Measurements from ENCODE around the gene CLMP. TPM values are rescaled to one million over a fixed set of nuclear protein-coding genes. Genes with fewer than 3 reads are reported as not detected.
"Not testable (repeated sequence)": the region's sequence is repeated elsewhere in the genome, so short reads cannot be mapped to it uniquely, and the experiment has no call there.

Gene CLMP
- polyA plus RNA-seq, 3 donors: 0.33 TPM; not detected in 2

DNA sequence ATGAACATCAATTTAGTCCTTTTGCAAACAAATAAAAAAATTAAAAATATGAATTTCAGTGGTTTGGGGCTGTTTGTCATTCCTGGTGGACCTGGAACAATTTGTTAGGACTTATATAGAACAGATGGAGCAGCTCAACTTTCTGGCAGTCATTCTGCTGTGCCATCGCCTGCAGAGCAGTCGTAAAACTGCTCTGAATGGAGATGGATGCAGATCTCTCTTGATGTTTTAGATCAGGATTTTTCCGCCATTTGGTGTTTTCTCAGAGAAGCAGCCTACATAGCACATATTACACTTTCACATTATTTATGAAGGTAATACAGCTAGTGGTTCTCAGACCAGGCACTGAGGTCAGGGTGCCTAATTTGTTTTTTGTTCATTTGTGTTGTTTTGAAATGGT, 101.3 kb downstream of the CLMP start:
- no peak overlapping the region for H3K27ac Mint-ChIP-seq
- H3K27me3 Mint-ChIP-seq (ENCODE audit: low read depth in 3 of 3): peaks cover 5 to 8% (median 6%) of the 10 kb centered on the region in 3 donors
- H3K4me2 ChIP-seq (replicated peaks; ENCODE audit: extremely low read depth, low read length, poor library complexity, severe bottlenecking): no peak overlapping the region
- DNase-seq: no peak
- no peaks in the 10 kb centered on the region for H4K20me1 ChIP-seq (ENCODE audit: insufficient read depth, low read length)
- no peaks in the 10 kb centered on the region for H3K9me3 Mint-ChIP-seq
- H3K9ac ChIP-seq (ENCODE audit: insufficient read depth, low read length, poor library complexity, severe bottlenecking): no peak overlapping the region
- WGBS (ENCODE audit: insufficient coverage): no CpG with 5 or more reads among the region's 3 CpGs
- H3K79me2 ChIP-seq (ENCODE audit: insufficient read depth, low read length): no peaks in the 10 kb centered on the region
- H3K27me3 ChIP-seq (ENCODE audit: control insufficient read depth in 2 of 2, insufficient read depth in 2 of 2, low read length in 2 of 2): no peaks in the 10 kb centered on the region
- no peaks in the 10 kb centered on the region for H3K4me1 Mint-ChIP-seq
- H3K36me3 ChIP-seq (replicated peaks in 1 of 2; ENCODE audit: control insufficient read depth in 1 of 2, insufficient read depth in 2 of 2, low read length in 2 of 2): no peaks in the 10 kb centered on the region
- intact Hi-C loops (cut with micrococcal nuclease): no loop called here
- H3K4me3 ChIP-seq (replicated peaks in 1 of 3; ENCODE audit: low read depth in 2 of 3, low read length in 3 of 3): no peak overlapping the region
- H3K27ac ChIP-seq (ENCODE audit: low read depth in 1 of 2, low read length in 2 of 2): no peak overlapping the region
- H3K4me1 ChIP-seq (ENCODE audit: control insufficient read depth in 1 of 2, insufficient read depth in 2 of 2, low read length in 2 of 2): no peaks in the 10 kb centered on the region
- no peak overlapping the region for H3K4me3 Mint-ChIP-seq
- no peaks in the 10 kb centered on the region for H3K36me3 Mint-ChIP-seq
- H2AFZ ChIP-seq (ENCODE audit: insufficient read depth, low read depth, low read length, poor library complexity, severe bottlenecking): no peak overlapping the region
- H3K9me3 ChIP-seq (replicated peaks in 1 of 2; ENCODE audit: control insufficient read depth in 1 of 2, insufficient read depth in 1 of 2, low read length in 2 of 2): no peaks in the 10 kb centered on the region
- TF ChIP-seq, protein P1, sequence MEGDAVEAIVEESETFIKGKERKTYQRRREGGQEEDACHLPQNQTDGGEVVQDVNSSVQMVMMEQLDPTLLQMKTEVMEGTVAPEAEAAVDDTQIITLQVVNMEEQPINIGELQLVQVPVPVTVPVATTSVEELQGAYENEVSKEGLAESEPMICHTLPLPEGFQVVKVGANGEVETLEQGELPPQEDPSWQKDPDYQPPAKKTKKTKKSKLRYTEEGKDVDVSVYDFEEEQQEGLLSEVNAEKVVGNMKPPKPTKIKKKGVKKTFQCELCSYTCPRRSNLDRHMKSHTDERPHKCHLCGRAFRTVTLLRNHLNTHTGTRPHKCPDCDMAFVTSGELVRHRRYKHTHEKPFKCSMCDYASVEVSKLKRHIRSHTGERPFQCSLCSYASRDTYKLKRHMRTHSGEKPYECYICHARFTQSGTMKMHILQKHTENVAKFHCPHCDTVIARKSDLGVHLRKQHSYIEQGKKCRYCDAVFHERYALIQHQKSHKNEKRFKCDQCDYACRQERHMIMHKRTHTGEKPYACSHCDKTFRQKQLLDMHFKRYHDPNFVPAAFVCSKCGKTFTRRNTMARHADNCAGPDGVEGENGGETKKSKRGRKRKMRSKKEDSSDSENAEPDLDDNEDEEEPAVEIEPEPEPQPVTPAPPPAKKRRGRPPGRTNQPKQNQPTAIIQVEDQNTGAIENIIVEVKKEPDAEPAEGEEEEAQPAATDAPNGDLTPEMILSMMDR (IDR thresholded peaks at IDR 0.05): no peak

DNA sequence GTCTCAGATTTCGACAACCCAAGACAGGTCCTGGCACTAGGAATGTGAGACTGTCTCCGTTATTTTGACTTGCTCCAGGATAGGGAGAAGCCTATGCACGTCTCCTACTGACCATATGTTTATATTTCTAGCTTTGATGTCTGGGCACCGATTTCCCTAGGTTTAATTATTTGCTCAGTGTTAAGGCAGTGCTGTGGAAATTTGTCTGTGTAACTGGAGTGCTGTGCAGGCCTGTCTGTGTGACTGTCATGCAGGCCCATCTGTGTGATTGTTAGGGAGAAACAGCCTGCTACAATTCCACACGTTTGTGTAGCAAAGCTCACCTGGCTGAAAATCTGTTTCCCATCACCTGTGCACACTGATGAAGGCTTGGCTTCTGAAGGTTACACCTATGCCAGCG, 103.5 kb downstream of the CLMP start:
- no peak for DNase-seq
- H3K36me3 ChIP-seq (replicated peaks in 1 of 2; ENCODE audit: control insufficient read depth in 1 of 2, insufficient read depth in 2 of 2, low read length in 2 of 2): no peaks in the 10 kb centered on the region
- no peak overlapping the region for H3K4me3 ChIP-seq (replicated peaks in 1 of 3; ENCODE audit: low read depth in 2 of 3, low read length in 3 of 3)
- 87% methylated on average over 4 of the region's 6 CpGs for WGBS (ENCODE audit: insufficient coverage)
- Mint-ChIP-seq H3K27ac (no peak overlapping the region), H3K9me3 (no peaks in the 10 kb centered on the region), H3K27me3 (ENCODE audit: low read depth in 3 of 3) (peaks cover 0 to 3% (median 0%) of the 10 kb centered on the region in 3 donors), H3K4me1 (no peaks in the 10 kb centered on the region), H3K36me3 (no peaks in the 10 kb centered on the region), H3K4me3 (no peak overlapping the region)
- no peaks in the 10 kb centered on the region for H3K4me1 ChIP-seq (ENCODE audit: control insufficient read depth in 1 of 2, insufficient read depth in 2 of 2, low read length in 2 of 2)
- no peak overlapping the region for H3K27ac ChIP-seq (ENCODE audit: low read depth in 1 of 2, low read length in 2 of 2)
- no peak overlapping the region for H3K4me2 ChIP-seq (replicated peaks; ENCODE audit: extremely low read depth, low read length, poor library complexity, severe bottlenecking)
- H3K27me3 ChIP-seq (ENCODE audit: control insufficient read depth in 2 of 2, insufficient read depth in 2 of 2, low read length in 2 of 2): no peaks in the 10 kb centered on the region
- no peak overlapping the region for H3K9ac ChIP-seq (ENCODE audit: insufficient read depth, low read length, poor library complexity, severe bottlenecking)
- no peaks in the 10 kb centered on the region for H4K20me1 ChIP-seq (ENCODE audit: insufficient read depth, low read length)
- H2AFZ ChIP-seq (ENCODE audit: insufficient read depth, low read depth, low read length, poor library complexity, severe bottlenecking): no peak overlapping the region
- intact Hi-C loops (cut with micrococcal nuclease): no loop called here
- H3K79me2 ChIP-seq (ENCODE audit: insufficient read depth, low read length): no peaks in the 10 kb centered on the region
- TF ChIP-seq, protein P1 (IDR thresholded peaks at IDR 0.05): no peak
- no peaks in the 10 kb centered on the region for H3K9me3 ChIP-seq (replicated peaks in 1 of 2; ENCODE audit: control insufficient read depth in 1 of 2, insufficient read depth in 1 of 2, low read length in 2 of 2)

DNA sequence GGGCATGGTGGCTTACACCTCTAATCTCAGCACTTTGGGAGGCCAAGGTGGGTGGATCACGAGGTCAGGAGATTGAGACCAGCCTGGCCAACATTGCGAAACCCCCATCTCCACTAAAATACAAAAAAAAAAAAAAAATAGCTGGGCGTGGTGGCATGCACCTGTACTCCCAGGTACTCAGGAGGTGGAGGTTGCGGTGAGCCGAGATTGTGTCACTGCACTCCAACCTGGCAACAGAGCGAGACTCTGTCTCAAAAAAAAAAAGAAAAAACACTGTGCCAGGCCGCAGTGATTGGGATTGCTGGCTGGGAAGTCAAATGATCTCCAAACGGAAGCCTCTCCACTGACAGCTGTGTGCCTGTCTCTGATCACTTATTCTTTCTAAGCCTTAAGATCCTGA, 104.9 kb downstream of the CLMP start:
- no CpG with 5 or more reads among the region's 8 CpGs for WGBS (ENCODE audit: insufficient coverage)
- H3K27me3 ChIP-seq (ENCODE audit: control insufficient read depth in 2 of 2, insufficient read depth in 2 of 2, low read length in 2 of 2); H3K27ac ChIP-seq (ENCODE audit: low read depth in 1 of 2, low read length in 2 of 2); H3K4me3 Mint-ChIP-seq; intact Hi-C loops (cut with micrococcal nuclease); DNase-seq; H3K4me1 Mint-ChIP-seq; H3K36me3 ChIP-seq (replicated peaks in 1 of 2; ENCODE audit: control insufficient read depth in 1 of 2, insufficient read depth in 2 of 2, low read length in 2 of 2); H3K4me2 ChIP-seq (replicated peaks; ENCODE audit: extremely low read depth, low read length, poor library complexity, severe bottlenecking); H4K20me1 ChIP-seq (ENCODE audit: insufficient read depth, low read length); H3K27me3 Mint-ChIP-seq (ENCODE audit: low read depth in 3 of 3); H3K9me3 ChIP-seq (replicated peaks in 1 of 2; ENCODE audit: control insufficient read depth in 1 of 2, insufficient read depth in 1 of 2, low read length in 2 of 2); H3K27ac Mint-ChIP-seq; H3K9ac ChIP-seq (ENCODE audit: insufficient read depth, low read length, poor library complexity, severe bottlenecking); H3K79me2 ChIP-seq (ENCODE audit: insufficient read depth, low read length); H3K4me3 ChIP-seq (replicated peaks in 1 of 3; ENCODE audit: low read depth in 2 of 3, low read length in 3 of 3); H3K9me3 Mint-ChIP-seq; H3K36me3 Mint-ChIP-seq; H3K4me1 ChIP-seq (ENCODE audit: control insufficient read depth in 1 of 2, insufficient read depth in 2 of 2, low read length in 2 of 2); H2AFZ ChIP-seq (ENCODE audit: insufficient read depth, low read depth, low read length, poor library complexity, severe bottlenecking): not testable (repeated sequence)

DNA sequence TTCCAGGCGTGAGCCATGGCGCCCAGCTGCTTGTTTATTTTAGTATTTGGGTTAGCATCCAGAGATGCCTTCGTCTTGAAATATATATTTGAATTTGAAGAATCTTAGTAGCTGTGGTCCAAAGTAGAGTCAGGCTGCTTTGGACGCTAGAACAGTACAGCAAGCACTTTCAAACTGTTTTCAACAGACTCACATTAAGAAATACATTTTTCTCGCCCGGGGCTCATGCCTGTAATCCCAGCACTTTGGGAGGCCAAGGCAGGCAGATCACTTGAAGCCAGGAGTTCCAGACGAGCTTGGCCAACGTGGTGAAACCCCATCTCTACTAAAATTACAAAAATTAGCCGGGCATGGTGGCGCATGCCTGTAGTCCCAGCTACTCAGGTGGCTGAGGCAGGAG, 106.2 kb downstream of the CLMP start:
- H3K9me3 ChIP-seq (replicated peaks in 1 of 2; ENCODE audit: control insufficient read depth in 1 of 2, insufficient read depth in 1 of 2, low read length in 2 of 2); DNase-seq; H3K9ac ChIP-seq (ENCODE audit: insufficient read depth, low read length, poor library complexity, severe bottlenecking); H3K27me3 ChIP-seq (ENCODE audit: control insufficient read depth in 2 of 2, insufficient read depth in 2 of 2, low read length in 2 of 2); H3K4me1 ChIP-seq (ENCODE audit: control insufficient read depth in 1 of 2, insufficient read depth in 2 of 2, low read length in 2 of 2); H3K36me3 ChIP-seq (replicated peaks in 1 of 2; ENCODE audit: control insufficient read depth in 1 of 2, insufficient read depth in 2 of 2, low read length in 2 of 2); H4K20me1 ChIP-seq (ENCODE audit: insufficient read depth, low read length); H3K4me3 ChIP-seq (replicated peaks in 1 of 3; ENCODE audit: low read depth in 2 of 3, low read length in 3 of 3); H3K9me3 Mint-ChIP-seq; intact Hi-C loops (cut with micrococcal nuclease); H3K4me3 Mint-ChIP-seq; H3K79me2 ChIP-seq (ENCODE audit: insufficient read depth, low read length); H3K27ac ChIP-seq (ENCODE audit: low read depth in 1 of 2, low read length in 2 of 2); H3K36me3 Mint-ChIP-seq; H3K27me3 Mint-ChIP-seq (ENCODE audit: low read depth in 3 of 3); H3K4me2 ChIP-seq (replicated peaks; ENCODE audit: extremely low read depth, low read length, poor library complexity, severe bottlenecking); H2AFZ ChIP-seq (ENCODE audit: insufficient read depth, low read depth, low read length, poor library complexity, severe bottlenecking); H3K27ac Mint-ChIP-seq; H3K4me1 Mint-ChIP-seq: not testable (repeated sequence)
- WGBS (ENCODE audit: insufficient coverage): 94% methylated on average over 3 of the region's 10 CpGs
